Upper lobe of left lung (tissue), 4 donors: ENCODE data around the gene EXOC6B.

Source experiments
- CTCF ChIP-seq, 6 experiments: fragments of 450-650 bp in 4 of 6; fragments of 200-600 bp in 2 of 6; sonication (generic) in 2 of 6; IDR thresholded peaks; one replicate each; pipeline ENCODE4 v1.5.1; 2016 to 2019; ENCODE audit warnings: antibody characterized with exemption in 6 of 6
- EP300 ChIP-seq, 4 donors: sonication (generic); formaldehyde crosslinking; IDR thresholded peaks; one replicate each; pipeline ENCODE4 v1.5.1; 2017; ENCODE audit warnings: antibody characterized with exemption in 4 of 4, control low read depth in 2 of 4
- POLR2A ChIP-seq, 4 donors: fragments of 450-650 bp; IDR thresholded peaks; one replicate each; pipeline ENCODE4 v1.5.1; 2016 to 2017; ENCODE audit warnings: antibody characterized with exemption in 4 of 4, mild to moderate bottlenecking in 2 of 4
- POLR2AphosphoS5 ChIP-seq, 2 donors: sonication (generic); formaldehyde crosslinking; IDR thresholded peaks; one replicate each; pipeline ENCODE4 v1.5.1; 2017; ENCODE audit warnings: antibody characterized with exemption in 2 of 2

DNA sequence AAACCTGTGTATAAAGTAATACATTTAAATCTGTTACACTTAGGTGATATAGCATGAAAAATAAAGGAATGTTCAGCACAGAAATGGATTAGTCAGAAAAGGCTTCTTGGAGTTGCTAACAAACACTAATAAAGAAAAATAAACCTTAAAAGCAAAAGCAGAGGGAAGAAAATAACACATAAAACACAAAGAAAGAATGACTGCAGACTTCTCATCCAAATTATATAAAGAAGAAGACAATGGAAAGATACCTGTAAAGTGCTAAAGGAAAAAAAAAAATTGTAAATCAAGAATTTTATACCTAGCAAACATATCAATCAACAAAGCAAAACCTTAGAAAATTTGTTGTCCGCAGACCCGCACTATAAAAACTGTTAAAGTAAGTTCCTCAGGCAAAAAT is 63.6 kb downstream of the EXOC6B start:
- TF ChIP-seq POLR2AphosphoS5 (IDR thresholded peaks at IDR 0.05): no peak
- no peak for TF ChIP-seq CTCF (IDR thresholded peaks at IDR 0.05)
- TF ChIP-seq POLR2A (IDR thresholded peaks at IDR 0.05): no peak
- TF ChIP-seq EP300 (IDR thresholded peaks at IDR 0.05): no peak
